Ishikawa (cell line): Measurements from ENCODE around the gene MUC3A.

Source experiments
- CEBPB ChIP-seq: IDR thresholded peaks from 2 replicates; pipeline ENCODE4 v1.6.1; 2012
- CREB1 ChIP-seq: IDR thresholded peaks from 2 replicates; pipeline ENCODE4 v1.6.1; 2012; ENCODE audit warnings: low read depth
- EGR1 ChIP-seq: IDR thresholded peaks from 2 replicates; pipeline ENCODE4 v1.6.1; 2012
- EP300 ChIP-seq: IDR thresholded peaks from 2 replicates; pipeline ENCODE4 v1.6.1; 2012; ENCODE audit warnings: borderline replicate concordance
- FOXM1 ChIP-seq: IDR thresholded peaks from 2 replicates; pipeline ENCODE4 v1.6.1; 2012; ENCODE audit warnings: low read depth, borderline replicate concordance
- MAX ChIP-seq: IDR thresholded peaks from 2 replicates; pipeline ENCODE4 v1.6.1; 2012
- NFIC ChIP-seq: IDR thresholded peaks from 2 replicates; pipeline ENCODE4 v1.6.1; 2012
- RAD21 ChIP-seq: IDR thresholded peaks from 2 replicates; pipeline ENCODE4 v1.6.1; 2012; ENCODE audit warnings: low read depth
- TAF1 ChIP-seq: IDR thresholded peaks from 2 replicates; pipeline ENCODE4 v1.6.1; 2012; ENCODE audit warnings: low read depth, mild to moderate bottlenecking
- TCF12 ChIP-seq: IDR thresholded peaks from 2 replicates; pipeline ENCODE4 v1.6.1; 2012; ENCODE audit warnings: low read depth
- TEAD4 ChIP-seq: IDR thresholded peaks from 2 replicates; pipeline ENCODE4 v1.6.1; 2012
- USF1 ChIP-seq: IDR thresholded peaks from 2 replicates; pipeline ENCODE4 v1.6.1; 2012
- YY1 ChIP-seq: IDR thresholded peaks from 2 replicates; pipeline ENCODE4 v1.6.1; 2012; ENCODE audit warnings: low read depth
- ZBTB7A ChIP-seq: IDR thresholded peaks from 2 replicates; pipeline ENCODE4 v1.6.1; 2012; ENCODE audit warnings: low read depth
- TF ChIP-seq, protein P1 (sequence below): IDR thresholded peaks from 2 replicates; pipeline ENCODE4 v1.6.1; 2012; ENCODE audit warnings: low read depth, mild to moderate bottlenecking

The MUC3A gene

DNA sequence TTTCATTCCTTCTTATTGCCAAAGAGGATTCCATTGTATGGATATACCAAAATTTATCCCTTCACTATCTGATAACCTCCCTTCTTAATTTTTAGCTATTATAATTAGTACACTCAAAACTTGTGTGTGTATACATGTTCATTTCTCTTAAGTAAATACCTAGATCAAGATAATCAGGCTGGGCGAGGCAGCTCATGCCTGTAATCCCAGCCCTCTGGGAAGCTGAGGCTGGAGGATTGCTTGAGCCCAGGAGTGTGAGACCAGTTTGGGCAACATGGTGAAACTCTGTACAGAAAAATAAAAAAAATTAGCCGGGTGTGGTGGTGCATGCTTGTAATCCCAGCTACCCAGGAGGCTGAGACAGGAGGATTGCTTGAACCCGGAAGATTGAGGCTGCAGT, 37.9 kb upstream of the MUC3A start:
- TF ChIP-seq EGR1 (no peak), MAX (no peak), RAD21 (no peak), TCF12 (no peak), ZBTB7A (no peak), NFIC (no peak), USF1 (no peak), YY1 (no peak), FOXM1 (no peak), EP300 (no peak)
- TF ChIP-seq, protein P1, sequence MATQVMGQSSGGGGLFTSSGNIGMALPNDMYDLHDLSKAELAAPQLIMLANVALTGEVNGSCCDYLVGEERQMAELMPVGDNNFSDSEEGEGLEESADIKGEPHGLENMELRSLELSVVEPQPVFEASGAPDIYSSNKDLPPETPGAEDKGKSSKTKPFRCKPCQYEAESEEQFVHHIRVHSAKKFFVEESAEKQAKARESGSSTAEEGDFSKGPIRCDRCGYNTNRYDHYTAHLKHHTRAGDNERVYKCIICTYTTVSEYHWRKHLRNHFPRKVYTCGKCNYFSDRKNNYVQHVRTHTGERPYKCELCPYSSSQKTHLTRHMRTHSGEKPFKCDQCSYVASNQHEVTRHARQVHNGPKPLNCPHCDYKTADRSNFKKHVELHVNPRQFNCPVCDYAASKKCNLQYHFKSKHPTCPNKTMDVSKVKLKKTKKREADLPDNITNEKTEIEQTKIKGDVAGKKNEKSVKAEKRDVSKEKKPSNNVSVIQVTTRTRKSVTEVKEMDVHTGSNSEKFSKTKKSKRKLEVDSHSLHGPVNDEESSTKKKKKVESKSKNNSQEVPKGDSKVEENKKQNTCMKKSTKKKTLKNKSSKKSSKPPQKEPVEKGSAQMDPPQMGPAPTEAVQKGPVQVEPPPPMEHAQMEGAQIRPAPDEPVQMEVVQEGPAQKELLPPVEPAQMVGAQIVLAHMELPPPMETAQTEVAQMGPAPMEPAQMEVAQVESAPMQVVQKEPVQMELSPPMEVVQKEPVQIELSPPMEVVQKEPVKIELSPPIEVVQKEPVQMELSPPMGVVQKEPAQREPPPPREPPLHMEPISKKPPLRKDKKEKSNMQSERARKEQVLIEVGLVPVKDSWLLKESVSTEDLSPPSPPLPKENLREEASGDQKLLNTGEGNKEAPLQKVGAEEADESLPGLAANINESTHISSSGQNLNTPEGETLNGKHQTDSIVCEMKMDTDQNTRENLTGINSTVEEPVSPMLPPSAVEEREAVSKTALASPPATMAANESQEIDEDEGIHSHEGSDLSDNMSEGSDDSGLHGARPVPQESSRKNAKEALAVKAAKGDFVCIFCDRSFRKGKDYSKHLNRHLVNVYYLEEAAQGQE, result no peak

DNA sequence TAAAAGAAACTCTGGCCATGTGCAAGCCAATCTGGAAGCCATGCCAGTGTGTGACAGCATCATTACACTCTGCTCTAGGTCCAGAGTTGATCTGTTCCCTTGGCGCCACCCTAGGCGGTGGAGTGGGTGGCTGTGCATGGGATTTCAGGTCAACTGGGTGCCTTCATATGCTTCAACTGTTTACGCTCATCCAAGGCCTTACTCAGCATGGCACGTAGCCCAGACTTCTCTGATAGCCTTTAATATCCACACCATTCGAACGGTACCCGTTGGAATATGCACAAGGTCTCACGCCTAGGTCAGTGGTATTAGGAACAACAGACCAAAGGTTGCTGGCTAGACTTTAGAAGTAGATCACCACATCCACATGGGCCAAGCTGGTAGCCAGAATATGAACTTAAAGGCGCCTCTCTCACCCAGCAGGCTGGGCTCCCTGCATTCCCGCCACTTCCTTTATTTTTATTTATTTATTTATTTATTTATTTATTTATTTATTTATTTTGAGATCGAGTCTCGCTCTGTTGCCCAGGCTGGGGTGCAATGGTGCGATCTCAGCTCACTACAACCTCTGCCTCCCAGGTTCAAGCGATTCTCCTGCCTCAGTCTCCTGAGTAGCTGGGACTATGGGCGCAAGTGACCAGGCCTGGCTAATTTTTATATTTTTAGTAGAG, 35.0 kb upstream of the MUC3A start:
- TF ChIP-seq ZBTB7A (no peak), CEBPB (no peak), YY1 (no peak), TAF1 (no peak), EP300 (no peak), TEAD4 (no peak), NFIC (no peak), FOXM1 (no peak), RAD21 (no peak), MAX (no peak), EGR1 (no peak), TCF12 (no peak)
- TF ChIP-seq, protein P1, result no peak

DNA sequence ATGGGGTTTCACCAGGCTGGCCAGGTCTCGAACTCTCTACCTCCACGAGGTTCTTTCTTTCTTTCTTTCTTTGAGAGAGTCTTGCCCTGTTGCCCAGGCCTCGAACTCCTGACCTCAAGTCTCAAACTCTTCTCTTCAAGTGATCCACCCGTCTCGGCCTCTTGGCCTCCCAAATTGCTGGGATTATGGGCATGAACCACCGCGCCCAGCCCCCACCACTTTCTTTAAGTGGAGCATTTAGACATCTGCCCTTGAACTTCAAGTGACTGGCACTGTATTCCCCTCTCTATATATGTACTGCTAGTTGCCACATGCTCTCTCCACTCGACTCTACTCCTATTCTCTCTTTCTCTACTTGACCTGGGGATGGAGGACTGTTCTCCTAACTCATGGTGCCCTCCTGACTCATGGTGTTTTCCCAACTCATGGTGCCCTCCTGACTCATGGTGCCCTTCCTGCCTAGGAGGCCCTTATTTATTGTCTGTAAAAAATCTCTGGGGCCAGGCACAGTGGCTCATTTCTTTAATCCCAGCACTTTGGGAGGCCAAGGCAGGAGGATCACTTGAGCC, 34.4 kb upstream of the MUC3A start:
- TF ChIP-seq NFIC (no peak), EGR1 (no peak), TCF12 (no peak), ZBTB7A (no peak), EP300 (no peak), USF1 (no peak), FOXM1 (no peak), YY1 (no peak), TEAD4 (no peak), MAX (no peak), CEBPB (no peak)
- TF ChIP-seq, protein P1, result no peak

DNA sequence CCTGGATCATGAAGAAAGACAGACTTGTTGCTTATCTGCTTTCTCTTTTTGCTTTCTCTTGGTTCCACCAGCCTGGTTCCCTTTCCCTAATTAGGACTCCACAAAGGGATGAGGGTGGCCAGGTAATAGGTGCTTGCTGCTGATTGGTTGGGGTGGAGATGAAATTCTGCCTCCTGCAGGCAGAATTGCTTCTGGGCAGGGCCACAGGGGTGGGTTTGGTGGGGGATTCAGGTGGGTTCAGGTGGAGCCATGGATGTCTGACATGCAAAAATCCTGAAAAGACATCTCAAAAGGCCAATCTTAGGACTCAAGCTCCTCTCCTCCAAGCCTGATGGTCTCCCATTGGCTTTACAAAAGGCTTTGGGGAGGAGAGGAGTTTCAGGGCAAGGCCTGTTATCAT, 28.3 kb upstream of the MUC3A start:
- no peak for TF ChIP-seq ZBTB7A
- TF ChIP-seq FOXM1, result no peak
- TF ChIP-seq CREB1, result no peak
- no peak for TF ChIP-seq YY1
- TF ChIP-seq TCF12, result no peak
- TF ChIP-seq RAD21, result no peak
- TF ChIP-seq, protein P1, result no peak
- TF ChIP-seq EGR1, result no peak
- TF ChIP-seq NFIC, result no peak
- no peak for TF ChIP-seq TAF1
- TF ChIP-seq TEAD4, result no peak
- no peak for TF ChIP-seq USF1
